Duodenal mucosa (tissue), 2 donors: ENCODE measurements around the gene CSF1R.

ENCODE experiments used
- H3K27ac ChIP-seq: one replicate; pipeline ENCODE4 v1.7.0; 2013; ENCODE audit warnings: low read depth, low read length
- H3K27me3 ChIP-seq, 2 donors: one replicate each; pipeline ENCODE4 v1.7.0; 2013; ENCODE audit warnings: low read length in 2 of 2, control low read depth in 1 of 2; ENCODE audit not compliant: insufficient read depth in 2 of 2, control insufficient read depth in 1 of 2
- H3K36me3 ChIP-seq, 2 donors: one replicate each; pipeline ENCODE4 v1.7.0; 2013; ENCODE audit warnings: low read length in 2 of 2, control low read depth in 1 of 2; ENCODE audit not compliant: insufficient read depth in 2 of 2, control insufficient read depth in 1 of 2
- H3K4me1 ChIP-seq, 2 donors: one replicate each; pipeline ENCODE4 v1.7.0; 2013; ENCODE audit warnings: low read length in 2 of 2, control low read depth in 1 of 2; ENCODE audit not compliant: insufficient read depth in 2 of 2, control insufficient read depth in 1 of 2
- H3K4me3 ChIP-seq, 2 donors: one replicate each; pipeline ENCODE4 v1.7.0; 2013; ENCODE audit warnings: low read length in 2 of 2, low read depth in 1 of 2
- H3K9ac ChIP-seq, 2 donors: one replicate each; pipeline ENCODE4 v1.7.0; 2013; ENCODE audit warnings: low read length in 2 of 2, low read depth in 1 of 2
- H3K9me3 ChIP-seq, 2 donors: one replicate each; pipeline ENCODE4 v1.7.0; 2013; ENCODE audit warnings: low read length in 2 of 2, control low read depth in 1 of 2; ENCODE audit not compliant: control insufficient read depth in 1 of 2

The CSF1R gene

GRCh38 chr5:150080696-150081435, 5.5 kb downstream of the CSF1R start:
- H3K4me1 ChIP-seq = no peaks in the 10 kb centered on the region
- no peak overlapping the region for H3K9ac ChIP-seq
- H3K9me3 ChIP-seq = no peaks in the 10 kb centered on the region
- no peak overlapping the region for H3K4me3 ChIP-seq
- H3K27ac ChIP-seq = no peak overlapping the region
- H3K27me3 ChIP-seq = peaks cover 0 to under 1% of the 10 kb centered on the region in 2 donors
- H3K36me3 ChIP-seq = no peaks in the 10 kb centered on the region

- Histone ChIP-seq H3K27ac (no peak overlapping the region), H3K36me3 (no peaks in the 10 kb centered on the region), H3K9ac (no peak overlapping the region), H3K27me3 (no peaks in the 10 kb centered on the region), H3K9me3 (no peaks in the 10 kb centered on the region), H3K4me3 (no peak overlapping the region), H3K4me1 (no peaks in the 10 kb centered on the region)
Measured at GRCh38 chr5:150079909-150080461, 6.4 kb downstream of the CSF1R start.

- no peaks in the 10 kb centered on the region for H3K4me1 ChIP-seq
- H3K27ac ChIP-seq = no peak overlapping the region
- H3K9ac ChIP-seq = no peak overlapping the region
- H3K9me3 ChIP-seq = no peaks in the 10 kb centered on the region
- H3K36me3 ChIP-seq = no peaks in the 10 kb centered on the region
- H3K27me3 ChIP-seq = no peaks in the 10 kb centered on the region
- no peak overlapping the region for H3K4me3 ChIP-seq
Measured at GRCh38 chr5:150078802-150079689, 7.3 kb downstream of the CSF1R start.

DNA sequence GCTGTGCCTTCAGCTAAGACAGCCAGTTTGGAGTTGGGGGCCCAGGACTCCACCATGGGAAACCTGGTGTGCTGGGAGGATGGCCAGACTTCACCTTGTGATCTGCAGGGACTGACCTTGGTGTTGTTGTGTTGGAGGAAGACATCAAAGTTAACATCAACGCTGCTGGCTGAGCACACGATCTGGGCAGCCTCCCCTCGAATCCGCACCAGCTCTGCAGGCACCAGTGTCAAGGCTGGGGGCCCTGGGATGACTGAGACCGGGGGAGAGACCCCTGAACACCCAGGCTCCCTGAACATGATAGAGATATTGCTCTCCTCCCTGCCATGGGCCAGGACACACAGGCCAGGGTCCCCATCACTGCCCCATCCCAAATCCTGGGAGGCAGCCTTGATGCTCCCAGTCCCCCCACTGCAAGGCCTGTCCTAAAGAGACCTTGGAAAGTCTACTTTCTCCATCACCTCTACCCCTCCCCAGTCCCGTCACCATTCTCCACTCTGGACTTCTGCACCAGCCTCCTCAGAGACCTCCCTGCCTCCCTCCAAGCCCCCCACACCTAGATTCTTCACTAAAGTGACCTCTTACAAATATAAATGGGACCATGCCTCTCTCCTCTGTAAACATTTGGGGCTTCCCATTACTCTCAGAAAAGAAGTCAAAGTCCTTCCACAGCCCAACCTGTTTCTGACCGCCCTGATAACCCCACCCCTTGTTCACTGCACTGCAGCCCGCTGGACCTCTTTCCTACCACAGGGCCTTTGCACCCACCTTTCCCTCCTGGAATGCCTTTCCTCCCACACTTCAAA, 8.2 kb downstream of the CSF1R start:
- Histone ChIP-seq H3K27me3 (no peaks in the 10 kb centered on the region), H3K4me3 (no peak overlapping the region), H3K9me3 (no peaks in the 10 kb centered on the region), H3K36me3 (no peaks in the 10 kb centered on the region), H3K27ac (no peak overlapping the region), H3K4me1 (no peaks in the 10 kb centered on the region), H3K9ac (no peak overlapping the region)

GRCh38 chr5:150077060-150077459, 9.3 kb downstream of the CSF1R start:
- Histone ChIP-seq H3K4me3 (no peak overlapping the region), H3K36me3 (no peaks in the 10 kb centered on the region), H3K4me1 (no peaks in the 10 kb centered on the region), H3K9me3 (no peaks in the 10 kb centered on the region), H3K27ac (no peak overlapping the region), H3K27me3 (no peaks in the 10 kb centered on the region), H3K9ac (no peak overlapping the region)

DNA sequence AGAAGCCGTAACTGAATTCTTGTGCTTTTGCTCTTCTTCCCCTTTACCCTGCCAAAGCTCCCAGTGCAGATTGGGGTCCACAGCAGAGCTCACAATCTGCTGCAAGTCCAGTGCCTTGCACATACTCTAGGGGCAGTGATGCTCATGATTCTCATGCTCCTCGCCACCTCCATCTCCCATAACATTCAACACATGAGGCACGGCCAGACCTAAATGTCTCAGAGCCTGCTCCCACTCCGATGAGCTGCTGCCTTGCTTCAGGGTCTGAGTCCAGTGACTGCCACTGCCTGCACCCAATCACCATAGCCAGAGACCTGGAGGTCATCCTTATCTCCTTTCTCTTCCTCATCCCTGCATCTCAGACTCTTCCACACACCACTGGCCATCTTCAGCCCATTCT, 10.5 kb downstream of the CSF1R start:
- Histone ChIP-seq H3K9me3 (no peaks in the 10 kb centered on the region), H3K4me1 (no peaks in the 10 kb centered on the region), H3K27me3 (no peaks in the 10 kb centered on the region), H3K27ac (no peak overlapping the region), H3K36me3 (no peaks in the 10 kb centered on the region), H3K9ac (no peak overlapping the region), H3K4me3 (no peak overlapping the region)

- no peaks in the 10 kb centered on the region for H3K9me3 ChIP-seq
- no peaks in the 10 kb centered on the region for H3K36me3 ChIP-seq
- no peak overlapping the region for H3K9ac ChIP-seq
- no peak overlapping the region for H3K4me3 ChIP-seq
- H3K4me1 ChIP-seq = no peaks in the 10 kb centered on the region
- H3K27me3 ChIP-seq = no peaks in the 10 kb centered on the region
- H3K27ac ChIP-seq = no peak overlapping the region
Measured at GRCh38 chr5:150075233-150075632, 11.1 kb downstream of the CSF1R start.

DNA sequence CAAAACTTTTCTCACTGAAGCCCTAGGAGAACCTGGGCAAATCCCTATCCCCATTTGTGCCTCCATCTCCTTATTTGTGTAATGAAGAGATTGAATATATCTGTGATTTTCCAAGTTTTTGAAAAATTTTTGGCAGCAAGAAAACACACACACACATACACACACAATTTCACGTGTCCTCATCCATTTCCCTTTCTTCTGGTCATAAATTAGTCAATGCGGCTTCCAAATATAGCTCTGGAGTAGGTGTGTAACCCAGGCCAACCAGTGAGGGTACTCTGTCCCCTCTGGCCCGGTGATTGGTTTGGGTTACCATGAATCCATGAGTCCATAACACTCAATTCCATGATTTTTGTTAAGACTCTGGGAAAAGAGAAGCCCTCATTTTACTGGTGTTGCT, 12.7 kb downstream of the CSF1R start:
- H3K4me3 ChIP-seq = no peak overlapping the region
- H3K4me1 ChIP-seq = peaks cover 0 to 2% of the 10 kb centered on the region in 2 donors
- H3K27me3 ChIP-seq = no peaks in the 10 kb centered on the region
- H3K9ac ChIP-seq = no peak overlapping the region
- no peak overlapping the region for H3K27ac ChIP-seq
- no peaks in the 10 kb centered on the region for H3K9me3 ChIP-seq
- no peaks in the 10 kb centered on the region for H3K36me3 ChIP-seq

DNA sequence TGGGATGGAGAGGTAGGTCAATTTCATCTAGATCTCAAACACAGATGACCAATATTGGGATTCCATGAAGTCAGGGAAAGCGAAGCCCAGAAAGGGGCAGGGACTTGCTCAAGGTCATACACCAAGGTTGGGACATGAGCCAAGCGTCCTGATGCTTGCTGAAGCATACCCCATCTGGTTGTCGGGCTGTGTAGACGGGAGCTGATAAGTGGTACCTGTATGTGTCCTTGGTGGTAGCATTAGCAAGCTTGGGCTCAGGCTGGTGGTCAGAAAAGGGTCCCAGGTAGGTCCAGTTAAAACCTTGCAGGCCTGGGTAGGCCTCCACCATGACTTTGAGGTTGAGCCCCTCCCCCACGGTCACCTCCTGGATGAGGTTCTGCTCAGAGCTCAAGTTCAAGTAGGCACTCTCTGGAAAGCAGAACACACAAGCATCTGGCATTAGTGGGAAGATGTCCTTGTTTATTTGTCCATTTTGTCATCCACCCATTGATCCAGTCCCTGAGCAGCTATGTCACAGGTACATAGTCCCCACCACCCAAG, 13.2 kb downstream of the CSF1R start:
- Histone ChIP-seq H3K9ac (no peak overlapping the region), H3K27ac (no peak overlapping the region), H3K36me3 (no peaks in the 10 kb centered on the region), H3K4me1 (peaks cover 0 to 5% of the 10 kb centered on the region in 2 donors), H3K4me3 (no peak overlapping the region), H3K27me3 (no peaks in the 10 kb centered on the region), H3K9me3 (no peaks in the 10 kb centered on the region)
